Eye (tissue), 1 donor: ENCODE measurements around the gene TP73.

Source experiments
- DNase-seq: peaks from one replicate; pipeline ENCODE4 v3.0.0-alpha.2; 2015

TP73 gene

DNA sequence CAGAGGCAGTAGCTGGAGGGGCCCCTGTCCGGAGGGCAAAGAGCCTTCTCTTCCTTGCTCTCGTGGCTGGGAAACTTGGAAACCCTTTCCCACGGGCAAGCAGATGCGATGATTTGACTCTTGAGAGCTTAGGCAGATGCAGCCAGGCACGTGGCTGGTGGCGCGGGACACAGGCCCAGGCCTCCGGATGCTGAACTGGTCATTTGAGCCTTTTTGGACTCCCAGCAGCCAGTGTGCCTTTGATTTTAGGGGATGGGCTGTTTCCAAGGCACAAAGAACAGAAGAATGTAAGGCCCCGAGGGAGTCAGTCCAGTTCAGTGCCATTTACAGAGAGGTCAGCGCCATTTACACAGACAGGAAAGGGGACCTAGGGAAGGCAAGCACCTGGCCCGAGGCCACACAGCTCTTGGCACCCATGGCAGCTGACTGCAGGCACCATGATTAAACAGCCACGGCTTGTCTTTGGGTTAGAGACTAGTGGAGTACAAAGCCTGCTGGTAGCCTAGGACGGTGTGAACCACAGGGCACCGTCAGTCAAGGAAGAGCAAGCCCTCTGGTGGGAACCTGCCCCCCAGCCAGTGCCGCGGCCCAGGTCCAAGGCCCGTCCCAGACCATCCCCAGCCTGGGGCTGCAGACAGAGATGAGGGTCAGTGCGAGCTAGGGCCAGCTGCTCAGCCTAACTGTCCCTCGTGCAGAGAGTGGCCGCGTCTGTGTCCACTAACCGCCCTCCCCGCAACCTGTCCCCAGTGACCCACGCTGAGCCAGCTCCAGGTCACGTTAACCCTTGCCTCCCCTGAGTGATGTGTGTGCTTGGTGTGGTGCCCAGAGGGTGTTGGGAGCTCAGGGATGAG lies 79.5 kb downstream of the TP73 start:
- peak; percentile 57 for DNase-seq

DNA sequence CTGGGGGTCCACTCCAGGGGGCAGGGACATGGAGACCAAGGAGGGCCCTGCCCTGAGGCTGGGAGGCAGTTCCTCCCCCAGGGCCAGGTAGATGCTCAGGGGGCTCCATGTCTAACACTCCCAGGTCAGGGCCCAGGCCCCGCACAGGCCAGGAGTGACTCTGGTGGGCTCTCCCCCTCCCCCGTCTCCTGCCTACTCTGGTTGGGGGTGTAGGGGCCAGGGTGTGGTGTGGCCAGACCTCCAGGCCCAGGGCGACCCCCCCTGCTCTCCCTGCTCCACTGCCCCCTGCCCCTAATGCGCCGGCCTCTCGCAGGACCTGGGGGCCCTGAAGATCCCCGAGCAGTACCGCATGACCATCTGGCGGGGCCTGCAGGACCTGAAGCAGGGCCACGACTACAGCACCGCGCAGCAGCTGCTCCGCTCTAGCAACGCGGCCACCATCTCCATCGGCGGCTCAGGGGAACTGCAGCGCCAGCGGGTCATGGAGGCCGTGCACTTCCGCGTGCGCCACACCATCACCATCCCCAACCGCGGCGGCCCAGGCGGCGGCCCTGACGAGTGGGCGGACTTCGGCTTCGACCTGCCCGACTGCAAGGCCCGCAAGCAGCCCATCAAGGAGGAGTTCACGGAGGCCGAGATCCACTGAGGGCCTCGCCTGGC lies 80.2 kb downstream of the TP73 start:
- peak; percentile 77 for DNase-seq

DNA sequence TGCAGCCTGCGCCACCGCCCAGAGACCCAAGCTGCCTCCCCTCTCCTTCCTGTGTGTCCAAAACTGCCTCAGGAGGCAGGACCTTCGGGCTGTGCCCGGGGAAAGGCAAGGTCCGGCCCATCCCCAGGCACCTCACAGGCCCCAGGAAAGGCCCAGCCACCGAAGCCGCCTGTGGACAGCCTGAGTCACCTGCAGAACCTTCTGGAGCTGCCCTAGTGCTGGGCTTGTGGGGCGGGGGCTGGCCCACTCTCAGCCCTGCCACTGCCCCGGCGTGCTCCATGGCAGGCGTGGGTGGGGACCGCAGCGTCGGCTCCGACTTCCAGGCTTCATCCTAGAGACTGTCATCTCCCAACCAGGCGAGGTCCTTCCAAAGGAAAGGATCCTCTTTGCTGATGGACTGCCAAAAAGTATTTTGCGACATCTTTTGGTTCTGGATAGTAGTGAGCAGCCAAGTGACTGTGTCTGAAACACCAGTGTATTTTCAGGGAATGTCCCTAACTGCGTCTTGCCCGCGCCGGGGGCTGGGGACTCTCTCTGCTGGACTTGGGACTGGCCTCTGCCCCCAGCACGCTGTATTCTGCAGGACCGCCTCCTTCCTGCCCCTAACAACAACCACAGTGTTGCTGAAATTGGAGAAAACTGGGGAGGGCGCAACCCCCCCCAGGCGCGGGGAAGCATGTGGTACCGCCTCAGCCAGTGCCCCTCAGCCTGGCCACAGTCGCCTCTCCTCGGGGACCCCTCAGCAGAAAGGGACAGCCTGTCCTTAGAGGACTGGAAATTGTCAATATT lies 81.0 kb downstream of the TP73 start:
- DNase-seq, result no peak

DNA sequence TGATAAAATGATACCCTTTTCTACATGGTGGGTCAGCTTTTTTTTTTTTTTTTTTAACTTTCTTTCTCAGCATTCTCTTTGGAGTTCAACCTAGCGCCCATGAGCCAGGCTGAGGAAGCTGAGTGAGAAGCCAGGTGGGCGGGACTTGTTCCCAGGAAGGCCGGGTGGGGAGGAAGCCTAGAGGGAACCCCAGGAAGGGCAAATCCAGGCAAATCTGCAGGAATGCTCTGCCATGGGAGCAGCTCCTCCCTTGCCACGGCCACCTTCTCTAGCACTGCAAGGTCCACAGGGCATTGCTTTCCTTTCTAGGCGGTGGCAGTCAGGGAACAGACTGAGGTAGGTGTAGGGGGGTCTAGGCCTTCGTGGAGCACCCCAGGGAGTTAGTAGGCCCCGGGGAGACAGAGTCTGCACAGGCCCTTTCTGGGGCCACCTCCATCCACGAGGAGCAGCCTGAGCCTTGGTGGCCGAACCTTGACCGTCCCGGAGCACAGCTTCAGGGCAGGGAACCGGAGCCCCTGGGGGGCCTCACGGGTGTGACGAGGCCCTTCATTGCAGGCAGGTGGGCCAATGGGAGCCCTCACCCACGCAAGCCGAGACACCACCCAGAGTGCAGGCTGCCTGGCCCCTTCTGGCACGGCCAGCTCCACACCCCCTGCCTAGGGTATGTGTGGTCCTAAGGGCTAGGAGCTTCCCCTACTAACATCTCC lies 81.7 kb downstream of the TP73 start:
- DNase-seq, result no peak

DNA sequence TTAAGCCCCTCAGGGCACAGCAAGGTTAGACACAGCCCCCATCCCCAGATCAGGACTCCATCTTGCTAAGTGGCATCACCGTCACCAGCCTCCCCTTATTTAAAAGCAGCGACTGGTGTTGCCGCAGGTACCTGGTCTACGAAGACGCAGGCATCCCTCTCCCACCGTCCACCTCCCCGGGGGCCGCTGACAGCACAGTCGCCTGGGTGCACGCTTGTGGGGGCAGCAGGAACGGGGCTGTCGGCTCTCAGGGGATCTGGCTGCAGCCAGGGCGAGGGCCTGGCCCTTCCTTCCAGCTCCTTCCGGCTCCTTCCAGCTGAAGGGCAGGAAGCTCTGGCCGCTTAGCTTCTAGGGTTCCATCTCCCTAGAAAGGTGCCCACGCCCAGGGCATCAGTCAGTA lies 82.3 kb downstream of the TP73 start:
- no peak for DNase-seq

DNA sequence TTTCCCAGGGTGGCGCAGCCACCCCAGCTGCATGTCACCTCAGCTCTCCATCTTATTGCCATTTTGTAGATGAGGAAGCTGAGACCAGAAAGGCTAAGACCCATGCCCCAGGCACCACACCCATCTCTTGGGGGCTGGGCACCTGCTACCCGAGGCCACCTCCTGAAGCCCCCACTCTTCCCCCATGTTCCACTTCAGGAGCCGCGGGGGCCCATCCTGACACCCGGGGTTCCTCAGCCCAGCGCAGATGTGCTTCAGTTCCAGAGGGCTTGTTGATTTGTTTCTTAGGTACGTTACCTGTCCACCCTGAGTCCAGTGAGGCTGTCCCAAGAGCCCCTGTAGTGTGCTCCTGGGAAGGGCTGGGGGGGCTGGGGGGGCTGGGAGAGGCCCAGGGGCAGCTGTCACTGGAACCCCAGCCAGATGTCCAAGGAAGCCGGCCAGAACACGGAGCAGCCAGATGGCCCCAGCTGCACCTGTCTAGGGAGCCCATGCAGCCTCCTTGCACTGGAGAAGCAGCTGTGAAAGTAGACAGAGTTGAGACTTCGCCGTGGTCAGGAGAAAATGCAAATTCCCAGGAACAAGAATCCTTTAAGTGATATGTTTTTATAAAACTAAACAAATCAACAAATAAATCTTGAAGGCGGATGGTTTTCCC lies 82.8 kb downstream of the TP73 start:
- no peak for DNase-seq

DNA sequence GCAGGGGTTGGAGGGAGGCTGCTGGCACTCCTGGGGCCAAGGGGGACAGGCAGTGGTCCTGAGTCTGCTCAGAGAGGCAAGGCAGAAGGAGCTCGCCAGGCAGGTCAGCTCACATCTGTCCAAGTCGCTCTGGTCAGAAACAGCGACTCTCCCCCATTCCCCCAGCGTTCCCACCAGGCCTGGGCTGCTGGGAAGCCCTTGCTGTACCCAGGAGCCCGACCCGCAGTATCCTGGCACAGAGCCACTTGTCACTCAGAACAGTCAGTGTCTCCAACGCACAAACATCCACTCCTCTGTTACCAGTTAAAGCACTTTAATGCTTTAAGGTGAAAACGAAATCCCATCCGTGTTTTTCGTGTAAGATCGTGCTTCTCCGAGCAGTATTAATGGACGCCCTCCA lies 83.4 kb downstream of the TP73 start:
- no peak for DNase-seq

DNA sequence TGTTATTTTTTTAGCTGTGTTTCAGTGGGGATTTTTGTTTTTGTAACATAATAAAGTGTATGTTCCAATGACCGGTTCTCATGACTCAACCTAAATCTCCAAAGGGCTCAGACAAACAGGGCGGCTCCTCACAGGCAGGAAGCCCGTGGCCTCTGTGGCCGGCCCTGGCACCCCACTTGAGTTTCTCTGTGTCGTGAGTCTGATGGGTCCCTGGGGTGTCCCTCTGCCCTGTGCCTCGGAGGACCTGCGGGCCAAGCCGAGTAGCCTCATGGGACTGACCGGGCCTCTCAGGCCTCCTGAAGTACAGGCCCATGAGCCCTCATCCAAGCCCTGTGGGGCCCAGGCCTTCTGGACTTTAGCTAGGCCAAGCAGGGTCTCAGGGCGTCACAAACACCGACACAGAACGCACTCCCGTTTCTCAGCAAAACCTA lies 83.8 kb downstream of the TP73 start:
- no peak for DNase-seq

DNA sequence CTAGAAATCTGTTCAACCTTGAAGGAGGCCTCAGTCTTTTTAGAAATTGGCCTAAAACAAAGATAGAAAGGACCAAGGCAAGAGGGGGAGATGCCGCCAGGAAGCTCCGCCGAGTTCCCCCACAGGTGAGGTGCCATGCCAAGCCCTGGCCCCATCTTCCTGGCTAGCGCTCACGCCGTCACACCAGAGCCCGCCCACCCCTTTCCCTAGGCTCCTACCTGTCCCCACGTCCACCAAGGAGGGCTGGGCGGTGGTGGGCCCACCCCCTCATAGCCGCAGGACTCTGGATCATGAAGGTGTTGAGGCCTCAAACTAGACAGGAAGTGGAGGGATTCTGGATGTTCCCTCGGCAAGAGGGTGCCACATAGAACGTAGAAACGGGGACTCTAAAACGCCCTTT lies 84.4 kb downstream of the TP73 start:
- no peak for DNase-seq

DNA sequence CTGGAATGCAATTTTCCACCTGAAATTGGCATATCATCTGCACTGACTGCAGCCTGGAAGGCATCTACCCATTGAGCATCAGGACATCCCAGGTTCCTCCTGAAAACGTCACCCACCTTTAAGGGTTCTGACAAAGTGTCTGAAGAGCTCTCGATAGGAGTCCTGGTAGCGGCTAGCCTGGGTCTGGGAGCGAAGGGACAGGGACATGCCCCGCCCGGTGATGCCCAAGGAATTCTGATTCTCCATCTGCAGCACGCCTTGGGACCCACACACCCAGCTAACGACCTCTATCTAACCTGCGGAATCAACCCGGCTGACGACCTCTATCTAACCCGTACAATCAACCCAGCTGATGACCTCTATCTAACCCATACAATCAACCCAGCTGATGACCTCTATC lies 86.6 kb downstream of the TP73 start:
- no peak for DNase-seq

DNA sequence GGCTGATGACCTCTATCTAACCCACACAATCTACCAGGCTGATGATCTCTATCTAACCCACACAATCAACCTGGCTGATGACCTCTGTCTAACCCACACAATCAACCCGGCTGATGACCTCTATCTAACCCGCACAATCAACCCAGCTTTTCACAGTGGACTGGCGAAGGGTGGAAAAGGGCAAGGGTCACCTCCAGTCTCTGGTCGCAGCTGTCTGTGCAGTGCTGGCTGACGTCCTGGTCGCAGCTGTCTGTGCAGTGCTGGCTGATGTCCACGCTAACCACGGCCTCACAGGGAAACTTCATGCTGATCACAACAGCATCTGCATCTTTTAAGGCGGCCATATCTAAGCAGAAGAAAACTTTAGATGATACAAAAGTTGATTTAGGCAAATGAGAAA lies 87.7 kb downstream of the TP73 start:
- DNase-seq, result no peak

DNA sequence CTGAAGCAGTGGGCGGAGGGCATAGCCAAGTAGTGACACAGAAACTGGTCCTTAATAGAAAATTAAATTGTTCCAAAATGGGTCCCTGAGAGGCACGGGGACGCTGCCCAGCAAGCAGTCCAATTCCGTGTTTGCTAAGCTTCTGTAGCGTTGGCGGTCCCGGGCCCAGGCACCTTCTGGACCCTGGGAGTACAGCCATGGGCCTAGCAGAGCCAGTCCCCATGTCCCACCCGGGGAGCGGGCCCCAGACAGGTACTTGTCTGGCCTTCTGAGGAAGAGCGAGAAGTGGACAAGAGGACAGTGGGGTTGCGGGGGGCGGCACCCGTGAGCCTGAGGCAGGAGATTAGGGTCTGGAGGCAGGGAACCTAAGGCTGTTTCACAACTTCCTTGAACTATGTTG lies 88.4 kb downstream of the TP73 start:
- no peak for DNase-seq

DNA sequence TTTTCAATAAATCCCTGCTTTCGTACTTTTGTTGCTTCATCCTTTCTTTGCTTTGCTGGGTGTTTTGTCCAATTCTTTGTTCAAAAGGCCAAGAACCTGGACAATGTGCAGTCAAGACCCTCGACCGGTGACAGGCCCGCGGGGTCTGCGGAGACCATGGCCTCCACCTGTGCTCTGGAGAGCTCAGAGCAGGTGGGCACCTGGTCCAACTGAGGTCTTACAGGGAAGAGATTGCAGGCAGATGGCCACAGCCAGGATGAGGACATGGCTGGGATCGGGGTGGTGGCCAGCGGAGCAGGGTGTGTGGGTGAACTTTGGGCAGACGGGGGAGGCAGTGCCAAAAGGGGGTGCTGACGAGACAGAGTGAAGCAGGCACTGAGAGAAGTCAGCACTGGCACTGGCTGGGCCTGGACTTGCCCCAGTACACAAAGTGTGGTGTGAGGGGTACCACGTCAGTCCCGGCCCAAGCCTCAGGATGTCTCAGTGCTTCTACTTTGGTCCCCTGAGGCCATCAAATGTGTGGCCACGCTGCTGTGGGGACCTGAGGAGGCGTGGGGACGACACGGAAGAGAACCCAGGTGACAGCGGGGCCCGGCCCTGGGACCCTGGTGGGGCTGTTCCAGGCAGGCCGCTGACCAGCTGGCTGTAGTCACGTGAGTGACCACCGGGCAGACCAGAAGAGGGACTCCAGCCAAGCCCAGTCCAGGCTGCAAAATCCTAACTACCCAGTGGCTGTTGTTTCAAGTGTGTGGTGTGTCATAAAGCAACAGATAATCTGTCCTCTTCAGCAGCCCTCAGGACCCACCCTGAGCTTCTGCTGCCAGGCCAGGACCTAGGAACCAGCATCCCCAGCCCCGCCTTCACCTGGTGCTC lies 89.5 kb downstream of the TP73 start:
- DNase-seq, result no peak

DNA sequence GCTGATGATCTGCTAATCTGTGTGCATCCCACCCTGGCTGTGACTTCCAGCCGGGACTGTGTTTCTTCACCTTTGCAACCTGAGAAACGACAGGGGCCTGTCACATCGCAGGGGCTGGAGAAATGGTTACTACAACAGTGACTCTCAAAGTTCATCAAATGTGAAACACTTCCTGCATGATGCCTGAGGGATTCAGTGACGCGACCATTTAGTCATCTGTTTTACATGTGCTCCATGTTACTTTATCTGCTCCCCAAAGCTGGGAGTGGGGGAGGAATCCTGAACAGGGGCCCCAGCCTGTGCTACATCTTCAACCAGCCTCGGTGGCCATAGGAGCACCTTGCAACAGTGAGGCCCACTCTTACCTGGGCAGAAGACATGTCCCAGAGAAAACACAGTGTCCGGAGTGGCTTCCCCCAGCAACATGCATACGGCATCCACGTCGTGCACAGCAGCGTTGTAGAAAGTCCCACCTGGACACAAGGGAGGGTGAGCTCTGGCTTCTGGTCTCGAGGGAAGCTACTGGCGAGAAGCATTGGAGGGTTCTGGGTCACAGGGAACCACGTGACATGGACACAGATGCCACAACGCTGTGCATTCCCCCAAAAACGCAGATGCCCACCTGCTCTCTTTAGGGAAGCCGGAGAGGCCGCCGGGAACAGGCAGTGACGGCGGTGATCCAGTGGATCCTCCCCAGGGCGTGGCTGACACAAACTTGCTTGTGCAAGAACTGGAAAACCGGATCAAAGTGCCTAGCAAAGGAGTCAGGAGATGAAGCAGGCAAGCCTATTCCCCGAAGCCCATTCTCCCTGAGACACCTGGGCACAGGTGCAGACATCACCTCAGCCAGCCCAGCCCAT lies 90.4 kb downstream of the TP73 start:
- DNase-seq, result no peak

DNA sequence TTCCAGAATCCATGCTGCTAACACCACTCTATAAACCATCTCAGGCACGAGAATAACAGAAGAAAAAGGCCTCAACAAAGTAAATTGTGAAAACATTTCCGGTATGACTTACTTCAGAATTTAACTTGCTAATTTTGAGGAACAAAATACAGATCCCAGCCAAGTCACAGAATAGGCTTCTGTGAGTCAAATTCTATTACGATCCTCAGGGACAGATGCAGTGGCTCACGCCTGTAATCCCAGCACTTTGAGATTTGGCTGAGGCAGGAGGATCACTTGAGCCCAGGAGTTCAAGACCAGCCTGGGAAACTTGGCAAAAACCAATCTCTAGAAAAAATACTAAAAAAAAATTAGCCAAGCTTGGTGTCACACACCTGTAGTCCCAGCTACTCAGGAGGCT lies 91.1 kb downstream of the TP73 start:
- no peak for DNase-seq

DNA sequence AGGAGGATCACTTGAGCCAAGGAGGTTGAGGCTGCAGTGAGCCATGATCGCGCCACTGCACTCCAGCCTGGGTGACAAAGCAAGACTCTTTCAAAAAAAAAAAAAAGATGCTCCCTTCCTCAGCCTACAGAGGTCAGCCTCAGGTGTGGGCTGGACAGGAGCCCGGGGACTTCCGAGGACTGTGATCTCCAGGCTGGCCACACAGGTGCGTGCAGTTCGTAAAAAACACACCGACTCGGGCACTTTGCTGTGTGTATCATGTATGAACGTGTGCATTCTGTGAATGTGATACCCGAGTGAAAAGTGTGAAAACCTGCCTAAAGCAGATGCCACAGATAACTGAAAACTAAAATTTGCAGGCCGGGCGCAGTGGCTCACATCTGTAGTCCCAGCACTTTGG lies 91.5 kb downstream of the TP73 start:
- no peak for DNase-seq

DNA sequence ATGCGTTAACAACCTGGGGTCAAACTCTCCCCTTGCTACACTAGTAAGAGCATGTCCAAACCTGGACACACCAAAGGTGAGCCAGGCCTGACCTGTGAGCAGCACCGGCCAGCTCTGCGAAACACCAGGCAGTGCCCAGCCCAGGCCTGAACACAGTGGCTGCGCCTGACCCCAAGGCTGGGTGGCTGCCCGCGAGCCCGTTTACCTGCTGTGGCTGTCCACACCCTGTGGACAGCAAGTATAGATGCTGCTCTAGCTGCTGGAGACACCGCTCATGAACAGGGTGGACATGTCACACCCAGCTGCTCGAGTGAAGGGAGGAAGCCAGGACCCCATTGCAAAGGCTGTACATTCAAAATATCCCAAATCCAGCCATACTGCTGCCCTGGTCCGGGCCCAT lies 92.3 kb downstream of the TP73 start:
- no peak for DNase-seq

DNA sequence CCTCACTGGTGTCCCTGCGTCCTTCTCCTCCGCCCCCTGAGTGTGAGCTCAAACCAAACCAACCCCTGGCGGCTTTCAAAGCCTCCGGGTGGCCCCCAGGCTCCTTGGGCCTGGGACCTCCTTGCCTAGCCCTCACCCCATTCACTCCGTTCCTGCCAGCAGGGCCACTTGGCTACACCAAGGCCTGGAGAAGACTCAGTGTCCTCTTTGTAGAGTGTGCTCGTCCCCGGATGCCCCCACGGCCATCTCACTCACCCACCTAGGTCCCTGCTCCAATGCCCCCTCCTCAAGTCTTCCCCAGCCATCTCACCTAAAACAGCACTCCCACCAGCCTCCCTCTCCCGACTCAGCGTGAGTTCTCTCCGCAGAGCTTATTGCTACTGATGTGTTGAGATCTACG lies 92.8 kb downstream of the TP73 start:
- DNase-seq, result no peak

DNA sequence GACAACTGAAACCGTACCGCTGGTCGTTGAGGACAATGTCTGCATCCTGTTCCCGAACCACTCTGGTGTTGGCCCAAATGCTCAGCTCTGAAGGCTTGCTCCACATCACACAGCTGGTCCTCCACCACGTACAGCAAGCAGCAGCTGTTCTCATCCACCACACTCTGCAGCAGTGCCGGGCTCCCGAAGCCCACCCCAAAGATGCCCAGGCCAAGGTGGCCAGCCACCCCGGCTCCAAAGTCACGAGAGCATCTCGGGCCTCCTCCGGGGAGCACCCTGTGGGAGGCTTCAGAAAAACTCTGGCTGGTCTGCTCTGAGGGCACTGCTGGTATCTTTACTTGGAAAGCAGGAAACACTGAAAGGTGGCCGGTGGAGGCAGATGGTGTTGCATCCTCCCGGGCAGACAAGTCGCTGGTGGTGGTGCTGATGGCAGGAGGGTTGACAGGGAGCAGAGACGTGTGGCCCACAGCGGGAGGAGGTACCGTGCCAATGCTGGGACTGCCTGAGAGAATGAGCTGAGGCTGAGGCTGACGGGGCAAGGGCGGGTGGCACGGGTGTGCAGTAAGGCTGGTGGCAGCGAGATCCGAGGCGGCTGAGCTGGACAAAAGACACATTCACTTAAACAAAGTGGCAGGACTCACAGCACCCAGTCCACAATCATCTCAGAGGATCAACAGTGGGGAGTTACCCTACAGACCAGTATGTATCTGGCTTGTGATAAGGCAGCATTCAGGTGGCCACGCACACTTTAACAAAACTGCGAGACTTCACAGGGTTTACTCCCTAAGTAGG lies 93.5 kb downstream of the TP73 start:
- DNase-seq, result no peak

DNA sequence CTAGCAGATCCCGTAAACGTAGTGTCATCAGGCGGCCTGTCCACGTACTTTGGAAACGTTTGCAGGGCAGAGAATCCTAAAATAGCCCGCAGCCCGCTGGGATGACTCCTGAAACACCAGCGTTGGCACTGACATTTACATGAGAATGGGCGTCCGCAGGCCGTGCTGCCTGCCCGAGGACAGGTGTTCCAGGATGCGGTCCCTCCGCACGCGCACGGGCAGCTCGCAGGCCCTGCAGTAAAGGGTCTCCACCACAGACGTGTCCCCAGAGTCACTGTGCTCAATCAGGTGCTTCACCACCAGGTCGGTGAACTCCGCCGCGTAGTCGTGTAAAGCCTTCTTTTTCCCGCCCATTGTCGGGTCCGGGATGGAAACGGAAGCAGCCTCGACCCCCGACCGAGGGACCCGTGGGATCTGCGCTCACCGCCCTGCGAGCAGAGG lies 94.1 kb downstream of the TP73 start:
- peak; percentile 42 for DNase-seq
